Measurements from ENCODE around the gene P2RY11.

The P2RY11 gene

GRCh38 chr19:10141973-10142372 lies 30.5 kb downstream of the P2RY11 start:
- no peak for DNase-seq

- no peak for DNase-seq
Observed at GRCh38 chr19:10142701-10143375, 31.3 kb downstream of the P2RY11 start.

GRCh38 chr19:10143681-10144080 lies 32.2 kb downstream of the P2RY11 start:
- no peak for DNase-seq

- DNase-seq, result no peak
Observed at GRCh38 chr19:10144361-10144760, 32.9 kb downstream of the P2RY11 start.

- no peak for DNase-seq
Observed at GRCh38 chr19:10145031-10145430, 33.5 kb downstream of the P2RY11 start.

GRCh38 chr19:10146142-10146541 lies 34.6 kb downstream of the P2RY11 start:
- DNase-seq, result no peak

GRCh38 chr19:10149427-10149826 lies 37.9 kb downstream of the P2RY11 start:
- no peak for DNase-seq

GRCh38 chr19:10151521-10151920 lies 40.0 kb downstream of the P2RY11 start:
- DNase-seq, result no peak

- DNase-seq, result no peak
Observed at GRCh38 chr19:10152100-10152499, 40.6 kb downstream of the P2RY11 start.

- DNase-seq, result no peak
Observed at GRCh38 chr19:10155839-10156238, 44.3 kb downstream of the P2RY11 start.

GRCh38 chr19:10158071-10158470 lies 46.6 kb downstream of the P2RY11 start:
- no peak for DNase-seq

GRCh38 chr19:10158485-10158884 lies 47.0 kb downstream of the P2RY11 start:
- no peak for DNase-seq

- no peak for DNase-seq
Observed at GRCh38 chr19:10159610-10160009, 48.1 kb downstream of the P2RY11 start.

- no peak for DNase-seq
Observed at GRCh38 chr19:10163536-10163935, 52.0 kb downstream of the P2RY11 start.

All from NCI-H748 treated with DMSO at 0.1 percent for 48 hours (cell line).